Right cardiac atrium (tissue), 5 donors: ENCODE measurements around the gene ECPAS. TPM values are rescaled to one million over a fixed set of nuclear protein-coding genes. Genes with fewer than 3 reads are reported as not detected.
"Not testable (repeated sequence)": the region's sequence is repeated elsewhere in the genome, so short reads cannot be mapped to it uniquely, and the experiment has no call there.

Experiments used
- ATAC-seq, 2 donors: fragments of 200-7000 bp; cut with Tn5 transposase; one replicate each; pipeline versions ENCODE4 v1.8.0 to v1.9.1; 2020; ENCODE audit warnings: moderate library complexity in 2 of 2, mild to moderate bottlenecking in 1 of 2
- DNase-seq, 3 donors: peaks; one replicate each; pipeline ENCODE4 v3.0.0-alpha.2; 2020
- H3K27ac ChIP-seq: one replicate; pipeline ENCODE4 v1.5.1; 2013; ENCODE audit warnings: mild to moderate bottlenecking, low read length, control low read depth, moderate library complexity
- H3K27me3 ChIP-seq: one replicate; pipeline ENCODE4 v1.6.1; 2013; ENCODE audit not compliant: control insufficient read depth, insufficient read depth
- H3K4me1 ChIP-seq: one replicate; pipeline ENCODE4 v1.6.1; 2013; ENCODE audit warnings: low read length; ENCODE audit not compliant: control insufficient read depth, insufficient read depth
- H3K4me3 ChIP-seq: one replicate; pipeline ENCODE4 v1.5.1; 2013; ENCODE audit warnings: low read length, control low read depth
- H3K9me3 ChIP-seq: one replicate; pipeline ENCODE4 v1.6.1; 2013; ENCODE audit warnings: low read length; ENCODE audit not compliant: control insufficient read depth
- WGBS: extraction: QIAGEN DNeasy Blood & Tissue Kit; methylation state at CpG from one replicate; pipeline ENCODE4 v1.1.7; 2013; 5-methylcytosine and 5-hydroxymethylcytosine counted together
- intact Hi-C, 4 donors: fragments of 100-400 bp; cut with DNase I; formaldehyde crosslinking; loops; one replicate each; pipeline versions ENCODE4 v1.11.0 to v1.14.0; 2022 to 2023
- long read RNA-seq, 4 donors: library from polyadenylated mRNA; unstranded; transcript quantifications; one replicate each; pipeline ENCODE4 v2.0.0, GENCODE V29; 2020 to 2021
- polyA plus RNA-seq: library from polyadenylated mRNA; stranded (reverse); fragments of 200-250 nt; gene quantifications from one replicate; pipeline ENCODE4 v1.2.3, GENCODE V29; 2013
- total RNA-seq, 4 donors: library from RNA; stranded (reverse); fragmentation: NEBNext Ultra II Directional; extraction: Animal tissue kit (Norgen Biotek cat#: 25700); gene quantifications; one replicate each; pipeline ENCODE4 v1.2.1, GENCODE V29; 2021
- donor health status: healthy with polysubstance abuse.
- donor health status: DM: no; HTN: yes; CAD: no.
- donor health status: DM: no; HTN: no; CAD: no.
- donor health status: DM: no; HTN: yes; CAD: no; lungs with severe emphysema.
- donor health status: DM: yes; HTN: yes; CAD: no.

Gene ECPAS
- 10 to 100 TPM; 85.4 to 99.1 (median 90.5) TPM for total RNA-seq
- polyA plus RNA-seq = 24.3 TPM
- long read RNA-seq, donor 1, full-length matches to known transcripts = 4 of 79 reads
- long read RNA-seq, donor 1, partial matches to known transcripts = 36 of 79 reads
- long read RNA-seq, donor 1, other reads (novel, unspliced or antisense) = 39 of 79 reads
- long read RNA-seq, donor 2, partial matches to known transcripts = 16 of 35 reads
- long read RNA-seq, donor 2, other reads (novel, unspliced or antisense) = 19 of 35 reads
- long read RNA-seq, donor 3, full-length matches to known transcripts = 18 of 144 reads
- long read RNA-seq, donor 3, partial matches to known transcripts = 99 of 144 reads
- long read RNA-seq, donor 3, other reads (novel, unspliced or antisense) = 27 of 144 reads
- long read RNA-seq, donor 4, full-length matches to known transcripts = 3 of 46 reads
- long read RNA-seq, donor 4, partial matches to known transcripts = 12 of 46 reads
- long read RNA-seq, donor 4, other reads (novel, unspliced or antisense) = 31 of 46 reads

- peak; percentile 86 to 90 for ATAC-seq
- Histone ChIP-seq H3K27me3 (no peaks in the 10 kb centered on the region), H3K4me3 (peak within 1 kb of the TSS; percentile 85), H3K9me3 (no peaks in the 10 kb centered on the region), H3K27ac (peak within 1 kb of the TSS; percentile 96), H3K4me1 (no peaks in the 10 kb centered on the region)
- WGBS = under 1% methylated on average over 101 of the region's 101 CpGs
- DNase-seq = peak; percentile 80 to 90 (median 89)
- intact Hi-C loops = loop anchor here in 1 of 4 donors (5.0 kb wide), 1 partner anchor 143 kb away; no protein-coding TSS in a partner anchor
Observed at GRCh38 chr9:111483858-111484571, at the start of gene ECPAS. Gene ECPAS, minus strand, starts transcription at chr9:111484383. Its CDS starts 11,465 bp downstream, at chr9:111472918.

DNA sequence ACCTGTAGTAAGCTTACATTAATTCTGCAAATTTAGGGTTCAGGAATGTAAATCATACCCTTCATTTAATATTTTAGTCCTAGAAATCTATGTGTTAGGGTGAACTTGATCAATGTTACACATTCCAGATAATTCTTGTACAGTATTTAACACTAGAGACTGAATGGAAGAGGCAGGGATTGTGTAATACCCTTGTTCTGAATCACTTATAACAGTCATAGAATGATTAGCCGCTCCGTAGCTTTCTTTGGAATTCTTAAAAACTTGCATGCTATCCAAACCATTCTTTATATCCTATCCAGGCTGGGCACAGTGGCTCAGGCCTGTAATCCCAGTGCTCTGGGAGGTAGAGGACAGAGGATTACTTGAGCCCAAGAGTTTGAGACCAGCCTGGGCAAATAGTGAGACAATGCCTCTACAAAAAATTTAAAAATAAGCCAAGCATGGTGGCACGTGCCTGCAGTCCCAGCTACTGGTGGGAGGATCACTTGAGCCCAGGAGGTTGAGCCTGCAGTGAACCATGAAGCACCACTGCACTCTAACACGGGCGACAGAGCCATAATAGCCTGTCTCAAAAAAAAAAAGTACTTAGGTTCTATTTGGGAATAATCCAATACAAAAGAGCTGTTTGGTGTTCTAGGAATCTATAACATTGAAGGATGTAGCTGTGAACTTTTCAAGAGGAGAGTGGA lies 49.1 kb upstream of the ECPAS start:
- ATAC-seq (no peak), DNase-seq (no peak)
- intact Hi-C loops = no loop called here
- Histone ChIP-seq H3K27me3 (no peaks in the 10 kb centered on the region), H3K9me3 (peaks cover 7% of the 10 kb centered on the region), H3K4me1 (no peaks in the 10 kb centered on the region), H3K4me3 (no peak overlapping the region), H3K27ac (no peak overlapping the region)
- 94% methylated on average over 5 of the region's 5 CpGs for WGBS

DNA sequence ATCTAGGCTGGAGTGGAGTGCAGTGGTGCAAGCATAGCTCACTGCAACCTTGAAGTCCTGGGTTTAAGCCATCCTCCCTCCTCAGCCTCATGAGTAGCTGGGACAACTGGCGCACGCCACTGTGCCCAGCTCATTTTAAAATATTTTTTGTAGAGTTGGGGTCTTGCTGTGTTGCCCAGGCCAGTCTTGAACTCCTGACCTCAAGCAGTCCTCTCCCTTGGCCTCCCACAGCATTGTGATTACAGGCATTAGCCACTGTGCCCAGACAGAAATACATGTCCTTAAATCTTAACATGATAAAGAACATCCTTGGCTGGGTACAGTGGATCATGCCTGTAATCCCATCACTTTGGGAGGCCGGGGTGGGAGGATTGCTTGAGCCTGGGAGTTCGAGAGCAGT lies 47.5 kb upstream of the ECPAS start:
- WGBS = 99% methylated on average over 4 of the region's 4 CpGs
- intact Hi-C loops = no loop called here
- Histone ChIP-seq H3K4me1 (no peaks in the 10 kb centered on the region), H3K27me3 (no peaks in the 10 kb centered on the region), H3K27ac (no peak overlapping the region), H3K9me3 (no peaks in the 10 kb centered on the region), H3K4me3 (no peak overlapping the region)
- no peak for DNase-seq
- ATAC-seq = no peak

DNA sequence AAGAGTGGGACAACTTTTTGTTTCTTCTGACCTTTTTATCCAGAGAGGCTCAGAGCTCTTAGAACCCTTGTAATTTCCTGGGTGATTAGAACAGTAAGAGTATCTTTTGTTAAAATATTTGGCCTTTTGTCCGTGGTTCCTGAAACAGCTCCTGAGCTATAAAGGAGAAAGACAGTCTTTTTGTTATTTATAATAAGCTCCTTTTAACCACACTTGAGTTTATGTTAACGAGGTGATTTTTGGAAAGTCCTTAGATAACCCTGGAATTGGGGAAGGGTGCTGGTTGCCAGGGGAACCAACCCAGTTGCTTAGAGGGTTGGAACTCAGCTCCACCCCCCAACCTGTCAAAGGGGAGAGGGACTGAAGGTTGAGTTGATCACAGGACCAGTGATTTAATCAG lies 45.6 kb upstream of the ECPAS start:
- Histone ChIP-seq H3K27ac (no peak overlapping the region), H3K27me3 (no peaks in the 10 kb centered on the region), H3K9me3 (no peaks in the 10 kb centered on the region), H3K4me3 (no peak overlapping the region), H3K4me1 (no peaks in the 10 kb centered on the region)
- no peak for DNase-seq
- intact Hi-C loops = loop anchor here in 1 of 4 donors (10.0 kb wide), 1 partner anchor 85 kb away; no protein-coding TSS in a partner anchor
- ATAC-seq = no peak
- 31% methylated on average over 2 of the region's 2 CpGs for WGBS

GRCh38 chr9:111527347-111527746 lies 43.2 kb upstream of the ECPAS start:
- ATAC-seq (no peak), DNase-seq (no peak)
- no peaks in the 10 kb centered on the region for H3K4me1 ChIP-seq
- WGBS = 90% methylated on average over 2 of the region's 2 CpGs
- H3K9me3 ChIP-seq = no peaks in the 10 kb centered on the region
- no peak overlapping the region for H3K27ac ChIP-seq
- no peaks in the 10 kb centered on the region for H3K27me3 ChIP-seq
- H3K4me3 ChIP-seq = no peak overlapping the region
- intact Hi-C loops = loop anchor here in 1 of 4 donors (10.0 kb wide), 1 partner anchor 83 kb away; no protein-coding TSS in a partner anchor

GRCh38 chr9:111525056-111525977 lies 41.1 kb upstream of the ECPAS start, which contains the start of gene ZNF483:
Gene ZNF483, plus strand, starts transcription at chr9:111525179. Its CDS starts 2,217 bp downstream, at chr9:111527396.
- no peak within 1 kb of the TSS for H3K27ac ChIP-seq
- intact Hi-C loops = loop anchor here in 1 of 4 donors (10.0 kb wide), 1 partner anchor 81 kb away; no protein-coding TSS in a partner anchor
- no peaks in the 10 kb centered on the region for H3K9me3 ChIP-seq
- peak within 1 kb of the TSS; percentile 57 for H3K4me3 ChIP-seq
- under 1% methylated on average over 66 of the region's 66 CpGs for WGBS
- peak; percentile 85 to 94 (median 94) for DNase-seq
- H3K27me3 ChIP-seq = no peaks in the 10 kb centered on the region
- peak; percentile 90 to 94 for ATAC-seq
- H3K4me1 ChIP-seq = no peaks in the 10 kb centered on the region

GRCh38 chr9:111524731-111525055 lies 40.5 kb upstream of the ECPAS start:
- Histone ChIP-seq H3K4me3 (peak overlapping the region; percentile 57), H3K27me3 (no peaks in the 10 kb centered on the region), H3K9me3 (no peaks in the 10 kb centered on the region), H3K4me1 (no peaks in the 10 kb centered on the region), H3K27ac (no peak overlapping the region)
- 31% methylated on average over 7 of the region's 7 CpGs for WGBS
- intact Hi-C loops = loop anchor here in 1 of 4 donors (10.0 kb wide), 1 partner anchor 80 kb away; no protein-coding TSS in a partner anchor
- ATAC-seq (no peak), DNase-seq (no peak)

DNA sequence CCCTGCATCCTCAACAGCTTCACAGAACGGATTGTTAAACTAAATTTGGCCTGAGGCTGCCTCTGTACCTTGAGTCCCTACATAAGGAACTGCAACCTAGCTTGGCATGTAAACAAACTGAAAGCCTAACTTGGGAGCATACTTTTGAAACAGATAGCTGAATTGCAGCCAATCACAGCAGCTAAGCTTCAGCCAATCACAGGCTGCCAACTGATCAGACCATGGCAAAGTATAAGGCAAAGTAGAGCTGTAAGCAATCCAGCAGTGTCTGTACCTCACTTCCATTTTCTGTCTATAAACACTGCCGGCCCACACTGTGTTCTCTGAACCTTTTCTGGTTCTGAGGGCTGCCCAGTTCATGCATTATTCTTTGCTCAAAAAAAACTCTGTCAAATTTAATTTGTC lies 31.9 kb upstream of the ECPAS start:
- 78% methylated on average over 2 of the region's 2 CpGs for WGBS
- no peak for ATAC-seq
- intact Hi-C loops = no loop called here

GRCh38 chr9:111514967-111515366 lies 30.8 kb upstream of the ECPAS start:
- intact Hi-C loops = no loop called here
- no peak for ATAC-seq
- H3K27me3 ChIP-seq = no peaks in the 10 kb centered on the region

More for the DNA sequence above, 31.9 kb upstream of the ECPAS start:
- Histone ChIP-seq H3K27me3 (no peaks in the 10 kb centered on the region), H3K27ac (no peak overlapping the region), H3K4me1 (no peaks in the 10 kb centered on the region), H3K9me3 (no peaks in the 10 kb centered on the region), H3K4me3 (no peak overlapping the region)
- no peak for DNase-seq

DNA sequence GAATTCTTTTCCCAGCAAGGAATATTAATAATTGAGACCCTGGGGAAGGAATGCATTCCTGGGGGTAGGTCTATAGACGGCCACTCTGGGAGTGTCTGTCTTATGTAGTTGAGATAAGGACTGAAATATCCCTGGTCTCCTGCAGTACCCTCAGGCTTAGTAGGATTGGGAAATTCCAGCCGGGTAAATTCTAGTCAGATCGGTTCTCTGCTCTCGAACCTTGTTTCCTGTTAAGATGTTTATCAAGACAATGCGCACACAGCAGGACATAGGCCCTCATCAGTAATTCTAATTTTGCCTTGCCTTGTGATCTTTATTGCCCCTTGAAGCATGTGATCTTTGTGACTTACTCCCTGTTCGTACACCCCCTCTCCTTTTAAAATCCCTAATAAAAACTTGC lies 27.4 kb upstream of the ECPAS start:
- WGBS = 79% methylated on average over 6 of the region's 6 CpGs

More at GRCh38 chr9:111514967-111515366, 30.8 kb upstream of the ECPAS start:
- Histone ChIP-seq H3K27ac (no peak overlapping the region), H3K9me3 (no peaks in the 10 kb centered on the region), H3K4me3 (no peak overlapping the region), H3K4me1 (no peaks in the 10 kb centered on the region)
- DNase-seq = no peak

More for the DNA sequence above, 27.4 kb upstream of the ECPAS start:
- H3K27me3 ChIP-seq, H3K9me3 ChIP-seq, H3K4me1 ChIP-seq, DNase-seq, H3K27ac ChIP-seq, intact Hi-C loops, ATAC-seq, H3K4me3 ChIP-seq: not testable (repeated sequence)
